Stimulated activated naive CD8-positive, alpha-beta T cell treated with anti-CD3 and anti-CD28 coated beads, Interleukin-15, amount 100 ng/mL, for 72 hours (primary cell): ENCODE results near the gene MZF1.
"Not testable (repeated sequence)": the region's sequence is repeated elsewhere in the genome, so short reads cannot be mapped to it uniquely, and the experiment has no call there.

Experiments used
- ATAC-seq: fragments of 150-1000 bp; cut with Tn5 transposase; 2 replicates; pipeline ENCODE4 v1.10.0; 2021; ENCODE audit warnings: mild to moderate bottlenecking, moderate library complexity
- DNase-seq, 2 donors: peaks; one replicate each; pipeline ENCODE4 v3.0.0; 2021 to 2022
- H3K27ac Mint-ChIP-seq, 2 donors: one replicate each; pipeline ENCODE4 v1.8.0; 2022; ENCODE audit warnings: mild to moderate bottlenecking in 2 of 2, mixed read lengths in 2 of 2, moderate library complexity in 2 of 2
- H3K27me3 Mint-ChIP-seq: one replicate; pipeline ENCODE4 v1.8.0; 2022; ENCODE audit warnings: mixed read lengths
- H3K4me1 Mint-ChIP-seq: one replicate; pipeline ENCODE4 v1.8.0; 2022; ENCODE audit warnings: mild to moderate bottlenecking, mixed read lengths
- H3K4me3 Mint-ChIP-seq, 2 donors: one replicate each; pipeline ENCODE4 v1.8.0; 2022; ENCODE audit warnings: mild to moderate bottlenecking in 2 of 2, mixed read lengths in 2 of 2, moderate library complexity in 1 of 2
- H3K9me3 Mint-ChIP-seq, 2 donors: one replicate each; pipeline ENCODE4 v1.8.0; 2022; ENCODE audit warnings: mixed read lengths in 2 of 2

The MZF1 gene

DNA sequence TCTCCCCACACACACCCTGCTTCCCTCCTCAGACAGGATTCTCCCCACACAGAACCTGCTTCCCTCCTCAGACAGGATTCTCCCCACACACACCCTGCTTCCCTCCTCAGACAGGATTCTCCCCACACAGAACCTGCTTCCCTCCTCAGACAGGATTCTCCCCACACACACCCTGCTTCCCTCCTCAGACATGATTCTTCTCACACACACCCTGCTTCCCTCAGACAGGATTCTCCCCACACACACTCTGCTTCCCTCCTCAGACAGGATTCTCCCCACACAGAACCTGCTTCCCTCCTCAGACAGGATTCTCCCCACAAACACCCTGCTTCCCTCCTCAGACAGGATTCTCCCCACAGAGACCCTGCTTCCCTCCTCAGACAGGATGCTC is 34.0 kb downstream of the MZF1 start:
- ATAC-seq, H3K9me3 Mint-ChIP-seq, DNase-seq, H3K27ac Mint-ChIP-seq: not testable (repeated sequence)
- Mint-ChIP-seq H3K4me3 (peak overlapping the region; percentile 63 to 66), H3K4me1 (peaks cover 32% of the 10 kb centered on the region), H3K27me3 (peaks cover 33% of the 10 kb centered on the region)

DNA sequence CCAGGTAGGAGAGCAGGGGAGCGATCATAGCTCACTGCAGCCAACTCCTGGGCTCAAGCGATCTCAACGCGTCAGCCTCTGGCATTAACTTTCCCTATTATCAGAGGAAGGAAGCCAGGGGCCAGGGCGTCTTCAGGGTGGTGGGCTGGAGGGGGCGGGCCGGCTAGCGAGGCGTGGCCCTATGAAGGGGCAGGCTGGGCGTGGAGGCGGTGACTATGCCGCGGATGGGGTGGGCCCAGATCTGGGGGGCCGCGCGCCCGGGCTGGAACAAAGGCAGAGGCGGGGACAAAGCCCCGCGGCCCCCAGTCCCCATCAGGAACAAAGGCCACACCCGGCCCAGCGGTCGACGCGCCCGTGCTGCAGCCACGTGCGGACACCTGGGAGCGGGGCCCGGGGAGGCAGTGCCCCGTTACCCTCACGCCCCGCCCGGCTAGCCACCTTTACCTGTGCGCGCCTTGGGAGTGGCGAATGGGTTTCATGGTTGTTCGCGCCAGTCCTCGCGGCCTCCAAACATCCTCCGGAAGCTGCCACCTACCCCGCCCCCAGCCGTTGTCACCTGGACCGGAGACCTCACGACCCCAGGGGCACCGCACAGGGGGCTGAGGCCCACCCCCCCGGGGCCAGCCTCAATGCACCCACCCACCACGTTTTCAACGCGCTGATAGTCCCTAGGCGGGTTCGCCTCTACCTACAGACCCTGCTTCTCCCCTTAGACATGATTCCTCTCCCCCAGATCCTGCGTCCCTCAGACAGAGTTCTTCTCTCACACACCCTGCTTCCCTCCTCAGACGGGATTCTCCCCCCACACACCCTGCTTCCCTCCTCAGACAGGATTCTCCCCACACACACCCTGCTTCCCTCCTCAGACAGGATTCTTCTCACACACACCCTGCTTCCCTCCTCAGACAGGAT is 34.6 kb downstream of the MZF1 start:
- Mint-ChIP-seq H3K4me3 (peak overlapping the region; percentile 92 to 95), H3K27me3 (peaks cover 33% of the 10 kb centered on the region), H3K9me3 (no peaks in the 10 kb centered on the region), H3K27ac (peak overlapping the region; percentile 91 to 95), H3K4me1 (peaks cover 28% of the 10 kb centered on the region)
- DNase-seq, result peak; percentile 46 to 65
- peak; percentile 92 for ATAC-seq

DNA sequence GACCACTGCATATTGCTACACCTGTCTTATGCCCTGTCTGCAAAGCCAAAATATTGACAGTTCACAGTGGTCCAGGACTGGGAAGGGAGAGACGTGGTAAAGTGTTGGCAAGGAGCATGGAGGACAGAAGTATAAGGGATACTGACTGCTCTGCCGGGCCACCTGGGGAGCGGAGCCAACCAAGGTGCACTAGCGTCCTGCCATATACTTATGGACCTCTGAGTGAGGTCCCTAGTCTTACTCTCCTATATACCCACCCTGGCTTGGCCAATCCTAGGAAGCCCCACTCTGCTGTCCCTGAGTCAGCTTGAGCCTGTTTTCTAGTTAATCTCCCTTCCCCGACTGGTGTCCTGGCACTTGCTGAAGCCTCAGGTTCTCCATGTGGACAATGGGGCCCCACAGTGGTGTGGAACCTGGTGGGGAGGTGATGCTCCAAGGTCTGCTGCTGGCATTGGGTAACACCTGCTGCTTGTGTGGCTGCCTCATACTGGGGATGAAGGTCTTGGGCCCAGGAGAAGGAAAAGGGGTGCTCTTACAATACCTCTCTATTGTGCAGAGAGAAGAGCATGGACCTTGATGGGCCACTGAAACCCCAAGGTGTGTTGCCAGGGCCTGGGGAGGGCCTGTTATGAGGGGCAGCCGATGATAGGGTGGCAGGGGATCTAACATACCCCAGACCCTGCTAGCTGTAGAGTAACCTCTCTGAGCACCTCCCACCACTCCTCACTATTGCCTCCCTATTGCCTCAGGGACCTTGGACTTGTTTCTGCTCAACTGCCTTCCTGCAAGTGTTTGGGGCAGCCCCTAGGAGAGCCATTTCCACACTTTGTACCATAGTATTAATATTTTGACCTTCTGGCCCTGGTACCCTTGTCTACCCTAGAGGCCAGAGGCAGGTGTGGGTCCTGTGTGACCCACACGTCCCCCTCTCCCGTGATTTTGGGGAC is 36.0 kb downstream of the MZF1 start:
- H3K27ac Mint-ChIP-seq, result peak overlapping the region in 1 of 2 donors; percentile 14
- peaks cover 24% of the 10 kb centered on the region for H3K27me3 Mint-ChIP-seq
- H3K9me3 Mint-ChIP-seq, result no peaks in the 10 kb centered on the region
- peak overlapping the region; percentile 92 to 95 for H3K4me3 Mint-ChIP-seq
- DNase-seq (no peak), ATAC-seq (peak; percentile 47)
- peaks cover 25% of the 10 kb centered on the region for H3K4me1 Mint-ChIP-seq

DNA sequence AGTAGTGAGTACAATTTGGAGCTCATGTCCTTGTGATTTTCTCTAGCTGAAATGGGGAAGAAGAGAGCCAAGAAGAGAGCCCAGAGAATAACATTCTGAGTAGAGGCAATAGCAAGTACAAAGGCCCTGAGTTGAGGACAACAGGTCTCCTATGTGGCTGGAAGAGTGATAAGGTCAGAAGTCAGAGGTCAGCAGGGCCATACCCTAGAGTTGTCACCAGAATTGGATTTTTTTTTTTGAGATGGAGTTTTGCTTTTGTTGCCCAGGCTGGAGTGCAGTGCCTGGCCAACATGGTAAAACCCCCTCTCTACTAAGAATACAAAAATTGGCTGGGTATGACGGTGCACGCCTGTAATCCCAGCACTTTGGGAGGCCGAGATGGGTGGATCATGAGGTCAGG is 37.3 kb downstream of the MZF1 start:
- ATAC-seq (no peak), DNase-seq (no peak)
- Mint-ChIP-seq H3K4me1 (peaks cover 25% of the 10 kb centered on the region), H3K4me3 (no peak overlapping the region), H3K9me3 (no peaks in the 10 kb centered on the region), H3K27ac (no peak overlapping the region), H3K27me3 (peaks cover 18% of the 10 kb centered on the region)

DNA sequence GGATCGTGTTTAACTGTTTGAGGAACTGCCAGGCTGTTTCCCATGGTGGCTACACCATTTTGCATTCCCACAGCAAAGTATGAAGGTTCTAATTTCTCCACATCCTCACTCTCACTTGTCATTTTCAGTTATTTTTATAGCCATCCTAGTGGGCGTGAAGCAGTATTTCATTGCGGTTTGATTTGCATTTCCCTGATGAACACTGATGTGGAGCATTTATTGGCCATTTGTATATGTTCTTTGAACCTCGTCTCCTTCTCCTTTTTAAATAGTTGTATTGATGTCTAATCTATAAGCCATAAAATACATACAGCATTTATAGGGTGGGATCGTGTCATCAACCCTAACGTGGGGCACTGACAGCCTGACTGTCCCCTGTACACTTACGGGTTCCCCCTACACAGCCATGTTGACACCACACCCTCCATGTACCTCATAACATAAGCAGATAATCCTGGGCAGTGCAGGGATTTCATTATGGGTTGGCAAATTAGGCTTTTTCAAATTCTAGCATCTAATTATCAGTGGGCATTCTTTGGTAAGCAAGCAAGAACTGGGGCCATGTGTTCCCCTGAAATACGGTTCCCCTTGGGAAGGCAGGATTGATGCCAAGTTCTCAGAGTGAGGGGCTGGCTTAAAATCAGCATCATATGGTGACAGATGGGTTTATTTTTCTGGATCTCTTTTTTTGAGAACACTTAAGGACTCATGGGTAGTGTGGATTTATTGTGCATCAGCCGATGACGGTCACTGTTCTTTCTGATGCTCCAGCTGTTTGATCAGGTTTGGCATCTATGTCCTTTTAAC is 41.9 kb downstream of the MZF1 start:
- Mint-ChIP-seq H3K4me3 (no peak overlapping the region), H3K27me3 (no peaks in the 10 kb centered on the region), H3K4me1 (no peaks in the 10 kb centered on the region), H3K9me3 (no peaks in the 10 kb centered on the region), H3K27ac (no peak overlapping the region)
- ATAC-seq, result no peak
- no peak for DNase-seq

DNA sequence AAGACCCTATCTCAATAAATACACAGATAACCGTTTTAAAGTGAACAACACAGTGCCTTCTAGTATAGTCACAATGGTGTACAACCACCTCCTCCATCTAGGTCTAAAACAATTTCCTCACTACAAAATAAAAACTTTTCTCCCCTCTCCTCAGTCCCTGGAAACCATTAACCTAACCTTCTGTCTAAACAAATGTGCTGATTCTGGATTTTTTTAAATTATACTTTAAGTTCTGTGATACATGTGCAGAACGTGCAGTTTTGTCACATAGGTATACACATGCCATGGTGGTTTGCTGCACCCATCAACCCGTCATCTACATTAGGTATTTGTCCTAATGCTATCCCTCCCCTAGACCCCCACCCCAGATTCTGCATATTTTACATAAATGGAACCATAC is 43.7 kb downstream of the MZF1 start:
- H3K27ac Mint-ChIP-seq, result no peak overlapping the region
- DNase-seq (no peak), ATAC-seq (no peak)
- H3K9me3 Mint-ChIP-seq, result no peaks in the 10 kb centered on the region
- H3K27me3 Mint-ChIP-seq, result no peaks in the 10 kb centered on the region
- no peak overlapping the region for H3K4me3 Mint-ChIP-seq
- H3K4me1 Mint-ChIP-seq, result no peaks in the 10 kb centered on the region

DNA sequence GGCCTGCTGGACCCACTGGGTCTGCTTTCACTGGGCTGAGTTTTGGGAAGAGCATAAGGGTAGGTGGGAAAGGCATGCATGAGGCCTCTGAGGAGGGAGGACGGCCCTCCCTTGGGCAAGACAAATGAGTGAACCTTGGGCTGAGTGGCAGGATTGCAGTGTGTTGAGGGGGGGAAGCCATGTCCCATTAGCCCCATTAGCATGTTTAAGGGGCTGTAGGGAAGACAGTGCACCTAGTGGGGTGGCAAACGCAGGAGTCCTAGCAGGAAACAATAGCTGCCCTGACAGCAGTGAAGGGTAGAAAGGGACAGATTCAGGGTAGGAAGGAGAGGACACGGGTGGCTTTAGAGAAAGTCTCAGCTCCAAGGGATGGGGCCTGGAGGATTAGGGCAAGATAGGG is 50.4 kb downstream of the MZF1 start:
- DNase-seq, result no peak
- Mint-ChIP-seq H3K27me3 (no peaks in the 10 kb centered on the region), H3K4me3 (no peak overlapping the region), H3K9me3 (no peaks in the 10 kb centered on the region), H3K27ac (no peak overlapping the region), H3K4me1 (peaks cover 25% of the 10 kb centered on the region)
- no peak for ATAC-seq

DNA sequence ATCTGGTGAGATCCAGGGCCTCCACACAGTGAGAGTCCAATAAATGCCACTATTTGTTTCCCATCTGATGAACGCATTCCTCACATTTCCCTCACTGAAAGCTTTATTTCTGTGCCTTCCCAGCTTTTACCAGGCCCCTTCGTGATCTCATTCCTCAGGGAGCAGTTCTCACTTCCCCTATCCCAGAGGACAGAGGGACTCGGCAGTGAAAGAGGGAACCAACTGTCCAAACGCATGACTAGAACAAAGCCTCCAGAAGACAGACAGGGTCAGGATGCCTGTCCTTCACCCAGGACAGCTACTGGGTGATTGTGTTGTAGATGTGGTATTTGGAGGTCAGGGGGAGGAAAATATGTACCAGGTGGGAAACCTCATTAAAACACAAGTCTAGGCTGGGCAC is 51.5 kb downstream of the MZF1 start:
- H3K9me3 Mint-ChIP-seq, result no peaks in the 10 kb centered on the region
- no peaks in the 10 kb centered on the region for H3K27me3 Mint-ChIP-seq
- DNase-seq (no peak), ATAC-seq (no peak)
- no peak overlapping the region for H3K27ac Mint-ChIP-seq
- H3K4me1 Mint-ChIP-seq, result peaks cover 35% of the 10 kb centered on the region
- peak overlapping the region in 1 of 2 donors; percentile 7 for H3K4me3 Mint-ChIP-seq

DNA sequence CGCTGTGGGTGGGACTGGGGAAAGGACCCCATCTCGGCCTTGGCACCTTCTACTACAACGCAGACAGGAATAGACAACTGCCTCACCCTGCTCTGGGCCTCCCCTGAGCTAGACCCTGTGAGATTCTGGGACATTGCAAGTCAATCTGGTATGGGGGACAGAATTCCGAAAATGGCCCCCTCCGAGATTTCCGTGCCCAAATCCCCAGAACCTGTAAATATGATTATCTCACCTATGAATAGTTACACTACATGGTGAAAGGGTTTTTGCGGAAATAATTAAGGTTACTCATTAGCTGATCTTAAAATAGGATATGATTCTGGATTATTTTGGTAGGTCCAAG is 52.9 kb downstream of the MZF1 start:
- H3K9me3 Mint-ChIP-seq, result no peaks in the 10 kb centered on the region
- no peaks in the 10 kb centered on the region for H3K27me3 Mint-ChIP-seq
- DNase-seq (no peak), ATAC-seq (no peak)
- H3K4me3 Mint-ChIP-seq, result peak overlapping the region; percentile 93 to 97
- peaks cover 49% of the 10 kb centered on the region for H3K4me1 Mint-ChIP-seq
- peak overlapping the region; percentile 98 to 99 for H3K27ac Mint-ChIP-seq

DNA sequence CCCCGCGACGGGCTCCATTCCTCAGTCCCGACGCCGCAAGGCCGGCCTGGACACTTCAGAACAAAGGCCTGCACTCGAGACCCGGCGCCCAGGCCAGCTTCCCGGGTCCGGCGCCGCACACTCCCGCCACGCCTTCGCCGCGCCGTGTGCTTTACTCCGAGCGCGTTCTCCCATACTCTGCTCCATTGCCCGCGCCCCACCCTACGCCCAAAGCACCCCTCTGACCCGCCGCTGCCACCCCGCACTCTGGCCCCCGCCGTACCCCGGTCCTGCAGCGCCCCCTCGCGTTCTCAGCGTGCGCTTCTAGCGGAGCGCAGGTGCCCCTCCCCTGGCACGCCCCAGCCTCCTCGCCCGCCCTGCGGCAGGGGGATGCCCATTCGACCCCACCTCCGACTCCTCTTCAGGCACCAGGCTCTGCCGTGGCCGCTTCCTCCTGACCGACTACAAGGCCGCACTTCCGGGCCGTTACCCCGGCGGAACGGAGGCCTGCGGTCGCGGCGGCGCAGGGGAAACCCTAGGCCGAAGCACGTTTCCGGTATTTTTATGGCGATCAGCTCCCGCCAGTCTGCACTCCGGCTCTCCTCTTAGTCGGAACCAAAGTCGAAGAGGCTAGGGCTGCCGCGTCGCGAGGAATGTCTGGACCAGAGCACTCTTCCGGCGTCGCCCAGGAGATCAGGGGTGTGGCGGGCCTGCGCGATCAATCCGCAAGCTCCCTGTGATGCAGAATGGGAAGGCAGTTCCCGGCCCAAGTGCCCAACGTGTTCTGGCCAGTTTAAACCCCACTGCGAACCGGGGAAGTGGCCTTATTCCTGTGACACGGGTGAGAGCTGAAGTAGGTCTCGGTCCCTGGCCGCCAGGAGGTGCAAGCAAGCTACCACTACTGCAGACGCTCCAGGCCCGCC is 53.5 kb downstream of the MZF1 start, which contains the start of gene ZBTB45:
ZBTB45 (minus strand) TSS at position 456 of the 902 bp plus-strand sequence. CDS start 2,137 bp downstream, outside the sequence.
- Mint-ChIP-seq H3K27ac (peak within 1 kb of the TSS; percentile 98 to 99), H3K27me3 (no peaks in the 10 kb centered on the region), H3K4me3 (peak within 1 kb of the TSS; percentile 93 to 97), H3K9me3 (no peaks in the 10 kb centered on the region), H3K4me1 (peaks cover 55% of the 10 kb centered on the region)
- DNase-seq (peak; percentile 96 to 98), ATAC-seq (peak; percentile 89)

DNA sequence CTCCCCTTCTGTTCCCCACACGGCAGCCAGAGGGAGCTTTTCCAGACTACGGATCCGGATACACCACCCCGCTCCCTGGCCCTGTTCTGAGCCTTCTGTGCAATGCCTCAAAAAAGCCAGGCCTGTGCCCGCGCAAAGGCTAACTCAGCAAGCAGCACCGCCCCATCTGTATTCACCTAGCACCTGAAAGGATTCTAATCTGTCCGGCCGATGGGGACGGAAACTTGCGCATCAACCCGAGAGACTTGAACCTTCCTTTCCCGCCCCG is 54.1 kb downstream of the MZF1 start:
- H3K9me3 Mint-ChIP-seq, result no peaks in the 10 kb centered on the region
- peak; percentile 31 for ATAC-seq
- peak in 1 of 2 donors; percentile 69 for DNase-seq
- peak overlapping the region; percentile 93 to 97 for H3K4me3 Mint-ChIP-seq
- peak overlapping the region; percentile 98 to 99 for H3K27ac Mint-ChIP-seq
- H3K27me3 Mint-ChIP-seq, result no peaks in the 10 kb centered on the region
- peaks cover 60% of the 10 kb centered on the region for H3K4me1 Mint-ChIP-seq

DNA sequence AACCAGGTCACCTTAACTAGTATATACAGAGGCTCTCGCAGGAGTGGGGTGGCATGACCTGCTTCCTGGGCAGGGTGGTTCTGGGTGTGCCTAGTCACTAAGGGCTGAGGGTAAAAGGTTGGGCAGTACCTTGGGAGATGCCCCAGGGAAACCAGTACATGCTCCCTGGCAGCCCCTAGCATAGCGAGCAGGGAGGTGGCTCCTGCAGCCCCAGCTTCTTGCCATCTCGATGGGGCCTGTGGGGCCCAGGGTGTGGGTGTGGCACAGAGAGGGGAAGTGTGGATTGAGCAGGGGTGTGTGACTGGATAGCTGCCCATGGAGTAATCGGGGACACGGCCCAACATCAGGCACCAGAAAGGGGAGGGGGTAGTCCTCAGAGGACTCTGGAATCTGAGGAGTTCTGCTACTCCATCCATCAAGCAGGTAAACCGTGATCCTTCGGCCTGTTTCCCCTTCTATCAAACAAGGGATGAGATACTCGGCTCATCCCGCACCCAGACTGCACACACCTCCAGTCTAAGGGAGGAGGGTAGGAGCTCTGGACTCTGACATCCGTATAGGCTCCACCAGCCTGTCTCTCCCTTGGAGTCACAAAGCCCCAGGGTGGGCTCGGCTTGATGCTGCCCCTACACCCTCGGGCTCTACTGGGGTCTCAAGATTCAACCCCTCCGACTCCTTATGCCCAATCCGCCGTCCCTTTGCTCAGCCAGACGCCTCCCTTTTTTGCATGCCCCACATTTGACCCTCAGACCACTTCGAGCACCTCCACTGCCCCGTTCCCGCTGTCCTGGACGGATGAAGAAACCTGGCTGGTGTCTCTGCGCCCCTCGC is 54.7 kb downstream of the MZF1 start:
- peak overlapping the region; percentile 93 to 97 for H3K4me3 Mint-ChIP-seq
- H3K4me1 Mint-ChIP-seq, result peaks cover 64% of the 10 kb centered on the region
- no peaks in the 10 kb centered on the region for H3K27me3 Mint-ChIP-seq
- no peaks in the 10 kb centered on the region for H3K9me3 Mint-ChIP-seq
- DNase-seq (no peak), ATAC-seq (no peak)
- peak overlapping the region; percentile 98 to 99 for H3K27ac Mint-ChIP-seq

DNA sequence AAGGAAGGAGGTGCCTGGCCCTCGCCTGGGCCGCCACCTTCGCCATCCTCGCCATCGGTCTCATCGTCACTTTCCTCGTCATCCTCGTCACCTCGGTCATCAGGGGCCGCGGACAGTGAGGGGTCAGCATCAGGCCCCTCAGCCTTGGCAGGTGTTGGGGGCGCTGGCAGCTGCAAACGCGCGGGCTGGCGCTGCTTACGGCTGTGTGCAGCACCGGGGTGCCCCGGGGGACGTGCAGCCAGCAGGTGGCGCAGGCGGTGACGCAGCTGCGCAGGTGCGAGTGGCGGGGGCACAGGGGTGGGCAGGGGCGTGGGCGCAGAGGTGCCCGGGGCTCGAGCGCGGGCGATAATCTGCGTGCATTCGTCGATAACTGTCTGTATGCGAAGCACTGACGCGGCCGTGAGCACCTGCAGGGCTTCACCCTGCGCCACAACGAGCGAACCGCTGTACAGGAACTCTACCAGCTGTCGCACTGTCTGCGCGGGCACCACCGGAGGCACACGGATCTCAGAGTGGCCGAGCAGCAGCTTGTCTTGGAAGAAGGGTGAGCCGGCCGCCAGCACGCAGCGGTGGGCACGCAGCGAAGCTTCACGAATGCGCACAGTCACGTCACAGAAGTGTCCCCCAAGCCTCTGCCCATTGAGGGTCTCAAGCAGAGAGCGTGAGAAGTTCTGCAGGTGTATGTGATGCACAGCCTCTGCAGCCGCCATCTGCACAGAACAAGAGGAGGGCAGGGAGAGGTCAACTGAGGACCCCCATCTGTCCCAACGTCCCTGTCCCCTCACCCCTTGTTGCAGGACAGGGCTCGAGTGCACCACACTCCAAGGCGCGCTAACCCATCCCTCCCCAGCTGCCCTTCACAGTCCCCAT is 55.9 kb downstream of the MZF1 start:
- H3K4me1 Mint-ChIP-seq, result peaks cover 73% of the 10 kb centered on the region
- ATAC-seq (no peak), DNase-seq (no peak)
- H3K27ac Mint-ChIP-seq, result no peak overlapping the region
- H3K4me3 Mint-ChIP-seq, result peak overlapping the region in 1 of 2 donors; percentile 36
- H3K9me3 Mint-ChIP-seq, result no peaks in the 10 kb centered on the region
- no peaks in the 10 kb centered on the region for H3K27me3 Mint-ChIP-seq
